HG03064 (cell line): Measurements from ENCODE around the gene TSHR.

Experiments
- ATAC-seq: cut with Tn5 transposase; IDR thresholded peaks from one replicate; pipeline ENCODE4 v1.9.1; 2021; ENCODE audit warnings: low read depth; ENCODE audit not compliant: unreplicated experiment

The TSHR gene

DNA sequence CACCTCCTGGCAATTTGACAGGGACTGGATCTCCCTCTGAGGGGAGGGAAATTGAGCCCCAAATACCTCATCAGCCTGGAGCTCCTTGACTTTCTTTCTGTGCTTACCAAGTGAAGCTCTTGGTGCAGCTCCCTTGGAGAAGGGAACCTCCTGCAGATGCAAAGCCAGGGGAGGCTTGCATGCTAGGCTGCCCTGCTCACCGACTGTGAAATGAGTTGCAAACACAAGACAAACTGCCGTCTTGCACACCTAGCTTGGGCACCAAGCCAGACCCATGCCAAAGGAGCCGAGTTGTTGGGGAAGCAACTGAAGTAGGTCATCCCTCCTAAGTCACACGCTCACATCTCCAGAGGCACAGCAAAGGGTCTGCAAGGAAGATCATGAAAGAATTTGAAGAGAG is 170.1 kb downstream of the TSHR start:
- no peak for ATAC-seq

GRCh38 chr14:81127785-81128184 is 172.4 kb downstream of the TSHR start:
- no peak for ATAC-seq

GRCh38 chr14:81129242-81129641 is 173.8 kb downstream of the TSHR start:
- no peak for ATAC-seq

GRCh38 chr14:81132468-81132867 is 177.0 kb downstream of the TSHR start:
- ATAC-seq, result no peak

- no peak for ATAC-seq
Measured at GRCh38 chr14:81133400-81133799, 178.0 kb downstream of the TSHR start.

GRCh38 chr14:81137316-81137715 is 181.9 kb downstream of the TSHR start:
- ATAC-seq, result no peak

- no peak for ATAC-seq
Measured at GRCh38 chr14:81138429-81138828, 183.0 kb downstream of the TSHR start.

DNA sequence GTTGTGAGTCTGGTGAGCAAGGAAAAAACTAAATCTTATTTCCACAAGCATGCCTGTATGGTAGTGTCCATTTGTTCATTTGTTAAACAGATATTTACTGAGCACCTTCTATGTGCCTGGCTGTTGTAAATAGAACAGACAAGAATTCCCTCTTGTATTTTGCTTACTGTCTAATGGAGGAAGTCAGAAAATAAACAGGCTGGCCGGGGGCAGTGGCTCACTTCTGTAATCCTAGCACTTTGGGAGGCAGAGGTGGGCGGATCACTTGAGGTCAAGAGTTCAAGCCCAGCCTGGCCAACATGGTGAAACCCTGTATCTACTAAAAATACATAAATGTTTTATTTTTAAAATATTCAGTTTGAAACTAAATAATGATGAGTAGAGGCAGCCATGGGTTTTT is 186.0 kb downstream of the TSHR start:
- no peak for ATAC-seq

- no peak for ATAC-seq
Measured at GRCh38 chr14:81143793-81144192, 188.4 kb downstream of the TSHR start.

GRCh38 chr14:81144824-81145603 is 189.6 kb downstream of the TSHR start:
- no peak for ATAC-seq

DNA sequence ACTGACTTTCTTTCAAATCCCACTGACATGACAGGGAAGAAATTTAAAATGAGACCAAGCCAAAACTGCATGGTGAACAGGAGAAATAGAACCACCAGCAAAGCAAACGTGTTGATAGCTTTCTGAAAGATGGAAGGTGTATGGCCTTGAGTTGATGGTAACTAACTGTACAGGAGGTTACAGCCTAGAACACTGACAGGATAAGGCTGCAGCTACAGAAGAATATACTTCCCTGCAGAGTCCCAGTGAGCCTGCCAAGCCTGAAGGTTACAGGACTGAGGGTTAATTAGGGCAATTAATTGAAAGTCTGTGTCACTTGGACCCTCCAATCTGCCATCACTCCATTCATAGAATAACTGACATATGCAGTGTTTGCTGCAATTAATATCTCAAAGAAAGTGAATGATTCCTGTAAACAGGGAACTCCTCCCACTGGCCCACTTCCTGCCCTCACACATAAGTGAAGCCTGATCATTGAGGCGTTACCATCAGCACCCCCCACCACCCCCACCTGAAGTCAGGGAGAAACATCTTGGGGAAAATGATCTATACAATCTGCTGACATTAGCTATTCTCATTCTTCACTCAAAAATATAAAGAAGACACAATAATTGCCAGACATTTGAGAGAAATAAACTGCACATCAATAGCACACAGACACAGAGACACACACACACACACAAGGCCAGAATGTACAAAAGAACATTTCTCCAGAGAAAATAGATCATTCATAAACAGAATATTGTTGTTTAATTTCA is 191.9 kb downstream of the TSHR start:
- peak; percentile 84 for ATAC-seq

DNA sequence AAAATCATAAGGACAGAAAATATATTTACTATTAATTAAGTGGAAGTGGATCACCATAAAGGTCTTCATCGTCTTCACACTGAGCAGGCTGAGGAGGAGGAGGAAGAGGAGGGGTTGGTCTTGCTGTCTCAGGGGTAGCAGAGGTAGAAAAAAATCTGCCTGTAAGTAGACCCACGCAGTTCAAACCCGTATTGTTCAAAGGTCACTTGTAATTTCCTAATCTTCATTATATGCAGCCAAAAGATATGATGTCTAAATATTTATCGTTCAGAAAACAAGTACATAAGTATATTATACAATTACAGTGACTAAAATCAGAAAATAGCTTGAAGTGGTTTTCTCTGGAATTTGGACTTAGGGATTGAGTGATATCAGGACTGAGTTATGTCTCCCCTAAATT is 193.2 kb downstream of the TSHR start:
- no peak for ATAC-seq

DNA sequence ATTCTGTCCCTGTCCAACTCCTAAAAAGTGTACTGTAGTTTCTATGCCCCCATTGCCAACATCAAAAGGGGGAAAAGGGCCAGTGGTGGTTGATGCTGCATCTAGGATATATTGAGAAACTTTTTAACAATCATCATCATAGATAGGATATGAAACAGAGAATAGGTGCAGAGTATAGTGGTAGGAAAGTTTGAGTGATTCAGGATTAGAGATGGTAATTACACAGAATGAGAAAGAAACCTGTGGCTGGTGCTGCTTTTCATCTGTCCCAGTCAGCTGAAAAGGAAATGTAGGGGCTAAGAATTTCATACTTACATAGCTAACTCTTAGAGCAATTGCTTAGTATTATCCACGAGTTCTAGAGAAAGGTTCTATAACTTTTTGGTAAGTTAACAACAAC is 197.8 kb downstream of the TSHR start:
- ATAC-seq, result no peak

DNA sequence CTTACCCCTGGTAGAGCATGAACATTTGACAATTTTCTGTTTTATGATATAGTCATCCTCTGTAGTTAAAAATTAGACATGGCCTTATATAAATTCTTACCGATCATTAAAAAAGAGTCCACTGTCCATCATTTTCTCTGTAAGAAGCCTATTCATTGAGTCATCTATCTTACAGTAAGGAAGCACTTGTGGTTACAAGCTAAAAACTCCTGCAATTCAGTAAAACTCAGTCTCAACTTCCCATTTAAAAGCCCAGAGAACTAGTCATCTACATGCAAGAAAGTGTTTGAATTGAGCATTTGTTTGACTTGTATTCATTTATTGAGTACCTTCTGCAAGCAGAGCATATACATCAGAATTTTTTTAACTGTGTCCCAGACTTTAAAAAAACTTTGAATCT is 202.0 kb downstream of the TSHR start:
- no peak for ATAC-seq

- no peak for ATAC-seq
Measured at GRCh38 chr14:81161088-81161487, 205.7 kb downstream of the TSHR start.

GRCh38 chr14:81161749-81162148 is 206.3 kb downstream of the TSHR start:
- ATAC-seq, result no peak

DNA sequence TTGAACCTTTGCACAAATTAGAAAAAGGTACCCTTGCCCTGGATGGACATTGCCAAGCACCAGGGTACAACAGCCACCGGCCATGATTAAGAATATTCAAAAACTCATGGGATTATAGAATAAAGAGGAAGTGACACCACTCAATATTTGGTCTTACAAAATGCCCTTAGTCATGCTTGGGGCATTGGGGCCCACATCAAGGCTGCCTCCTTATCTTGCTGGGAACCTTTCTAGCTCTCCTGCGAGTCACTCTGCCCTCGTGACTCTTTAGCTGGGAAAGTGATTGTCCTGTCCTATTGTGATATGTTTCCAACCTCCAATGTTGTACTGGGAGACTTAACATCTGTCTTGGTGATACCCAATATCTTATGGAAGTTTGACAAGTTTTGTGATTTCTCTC is 207.5 kb downstream of the TSHR start:
- ATAC-seq, result no peak

DNA sequence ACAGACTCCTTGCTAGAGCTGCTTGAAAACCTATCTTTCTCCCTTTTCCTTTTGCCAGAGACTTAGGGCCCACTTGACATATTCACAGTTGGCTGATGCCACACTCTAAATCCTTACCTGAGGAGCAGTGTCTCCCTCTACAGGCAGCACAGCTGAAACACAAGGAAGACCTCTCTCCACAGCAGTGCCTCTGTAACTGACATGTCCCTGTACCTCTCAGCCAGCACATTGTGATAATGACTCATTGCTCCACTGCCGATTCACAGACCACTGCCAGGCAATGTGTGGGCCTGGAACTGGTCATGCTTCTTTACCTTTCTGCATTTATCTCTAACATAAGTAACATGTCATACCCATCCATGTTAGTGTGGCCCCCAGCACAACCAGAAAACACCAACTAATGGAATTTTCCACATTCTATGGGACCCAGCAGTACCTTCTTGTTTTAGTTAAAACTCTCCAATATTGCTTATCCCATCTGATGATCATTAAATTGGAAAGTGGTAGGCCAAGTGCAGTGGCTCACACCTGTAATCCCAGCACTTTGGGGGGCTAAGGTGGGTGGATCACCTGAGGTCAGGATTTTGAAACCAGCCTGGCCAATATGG is 208.8 kb downstream of the TSHR start:
- peak; percentile 86 for ATAC-seq

- no peak for ATAC-seq
Measured at GRCh38 chr14:81165188-81165587, 209.8 kb downstream of the TSHR start.

DNA sequence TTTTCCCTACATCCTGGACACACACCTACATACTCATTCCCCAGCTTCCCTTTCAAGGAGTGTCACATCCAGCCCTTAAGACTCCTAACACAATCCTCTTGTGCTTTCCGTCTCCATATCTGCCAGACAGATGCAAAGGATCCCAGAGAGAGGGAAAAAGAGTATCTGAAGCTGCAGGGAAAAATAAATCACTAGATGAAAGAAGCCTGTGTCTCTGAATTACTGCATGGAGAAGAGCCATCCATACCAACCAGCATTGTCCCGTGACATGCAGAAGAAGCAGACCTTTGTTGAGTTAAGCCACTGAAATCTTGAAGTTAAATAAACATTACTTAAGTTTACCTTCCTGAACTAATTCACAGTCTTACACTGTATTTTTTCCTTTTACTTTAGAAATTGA is 210.7 kb downstream of the TSHR start:
- ATAC-seq, result no peak

DNA sequence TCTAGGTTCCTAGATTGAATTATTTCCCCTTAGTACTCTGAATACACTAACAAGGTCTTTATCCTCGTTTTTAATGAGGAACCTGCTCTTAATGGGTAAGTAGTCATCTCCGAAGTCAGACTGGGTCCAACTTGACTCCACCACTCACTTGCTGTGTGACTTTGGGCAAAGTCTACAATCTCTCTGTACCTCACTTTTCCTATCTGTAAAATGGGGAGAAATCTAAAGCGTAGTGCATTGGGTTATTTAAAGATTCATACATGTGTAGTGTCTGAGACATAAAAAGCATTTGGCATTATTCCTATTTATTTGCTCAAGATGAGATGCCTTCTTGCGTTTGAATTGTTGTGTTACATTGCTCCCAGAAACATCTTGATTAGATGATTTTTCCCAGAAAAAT is 213.8 kb downstream of the TSHR start:
- no peak for ATAC-seq

DNA sequence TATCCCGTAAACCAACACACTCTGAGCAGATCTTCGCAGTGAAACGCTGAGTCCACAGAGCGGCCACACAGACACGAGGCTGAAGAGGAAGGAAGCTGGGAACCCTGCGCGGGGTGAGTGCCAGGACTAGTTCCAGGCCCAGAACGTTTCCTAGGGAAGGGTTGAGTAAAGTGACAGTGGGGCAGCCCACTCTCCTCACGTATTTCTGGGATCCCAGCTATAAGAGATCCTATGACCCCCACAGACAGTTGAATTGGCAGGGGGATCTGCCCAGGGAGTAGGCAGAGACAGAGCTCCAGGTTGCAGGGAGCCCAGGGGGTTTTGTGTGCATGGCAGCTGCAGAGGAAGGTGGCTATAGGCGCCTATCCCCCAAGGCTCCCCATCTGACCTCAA is 214.3 kb downstream of the TSHR start:
- peak; percentile 14 for ATAC-seq
